Measurements from ENCODE around the gene FAM184B.
"Not testable (repeated sequence)": the region's sequence is repeated elsewhere in the genome, so short reads cannot be mapped to it uniquely, and the experiment has no call there.

FAM184B gene

DNA sequence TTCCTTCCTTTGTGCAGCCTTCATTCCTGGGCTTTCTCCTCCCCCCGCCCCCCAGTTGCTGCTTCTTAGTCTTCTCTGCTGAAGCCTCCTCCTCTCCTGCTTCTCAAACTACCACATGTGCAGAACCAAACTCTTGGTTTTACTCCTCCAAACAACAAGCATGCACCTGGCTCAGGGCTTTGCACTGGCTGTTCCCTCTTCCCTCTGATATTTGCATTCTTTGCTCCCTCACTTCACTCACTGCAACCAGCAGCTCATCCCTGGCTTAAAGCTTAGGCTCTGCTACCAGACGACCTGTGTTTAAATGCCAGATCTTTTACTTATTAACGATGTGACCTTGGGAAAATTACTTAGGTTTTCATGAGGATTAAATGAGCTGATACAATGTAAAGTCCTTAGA, 115.6 kb downstream of the FAM184B start:
- H3K4me3 ChIP-seq (replicated peaks; ENCODE audit: low read depth, low read length), result no peak overlapping the region
- TF ChIP-seq, protein P1, sequence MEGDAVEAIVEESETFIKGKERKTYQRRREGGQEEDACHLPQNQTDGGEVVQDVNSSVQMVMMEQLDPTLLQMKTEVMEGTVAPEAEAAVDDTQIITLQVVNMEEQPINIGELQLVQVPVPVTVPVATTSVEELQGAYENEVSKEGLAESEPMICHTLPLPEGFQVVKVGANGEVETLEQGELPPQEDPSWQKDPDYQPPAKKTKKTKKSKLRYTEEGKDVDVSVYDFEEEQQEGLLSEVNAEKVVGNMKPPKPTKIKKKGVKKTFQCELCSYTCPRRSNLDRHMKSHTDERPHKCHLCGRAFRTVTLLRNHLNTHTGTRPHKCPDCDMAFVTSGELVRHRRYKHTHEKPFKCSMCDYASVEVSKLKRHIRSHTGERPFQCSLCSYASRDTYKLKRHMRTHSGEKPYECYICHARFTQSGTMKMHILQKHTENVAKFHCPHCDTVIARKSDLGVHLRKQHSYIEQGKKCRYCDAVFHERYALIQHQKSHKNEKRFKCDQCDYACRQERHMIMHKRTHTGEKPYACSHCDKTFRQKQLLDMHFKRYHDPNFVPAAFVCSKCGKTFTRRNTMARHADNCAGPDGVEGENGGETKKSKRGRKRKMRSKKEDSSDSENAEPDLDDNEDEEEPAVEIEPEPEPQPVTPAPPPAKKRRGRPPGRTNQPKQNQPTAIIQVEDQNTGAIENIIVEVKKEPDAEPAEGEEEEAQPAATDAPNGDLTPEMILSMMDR (IDR thresholded peaks at IDR 0.05; ENCODE audit: low read depth, low read length, missing control alignments), result no peak
- no peak for DNase-seq (ENCODE audit: extremely low read depth, low read depth)

DNA sequence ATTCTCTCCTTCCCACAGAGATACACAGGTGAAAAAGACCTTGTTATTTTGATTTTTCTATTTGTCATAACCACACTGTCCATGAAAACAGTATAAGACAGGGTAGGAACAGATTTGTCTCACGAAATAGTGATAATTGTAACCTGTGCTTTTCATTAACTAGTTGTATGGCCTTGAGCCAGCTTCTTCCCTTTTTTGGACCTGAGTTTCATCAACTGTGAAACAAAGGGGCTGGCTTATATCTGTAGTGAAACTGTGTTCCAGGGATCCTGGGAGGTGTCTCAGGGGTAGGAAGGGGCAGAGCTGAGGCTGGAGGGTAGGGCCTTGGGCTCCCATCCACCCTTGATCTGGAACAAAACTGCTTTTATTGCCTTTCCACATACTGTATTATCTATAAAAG, 116.1 kb downstream of the FAM184B start:
- H3K4me3 ChIP-seq (replicated peaks; ENCODE audit: low read depth, low read length), result no peak overlapping the region
- no peak for DNase-seq (ENCODE audit: extremely low read depth, low read depth)
- TF ChIP-seq, protein P1 (IDR thresholded peaks at IDR 0.05; ENCODE audit: low read depth, low read length, missing control alignments), result no peak

DNA sequence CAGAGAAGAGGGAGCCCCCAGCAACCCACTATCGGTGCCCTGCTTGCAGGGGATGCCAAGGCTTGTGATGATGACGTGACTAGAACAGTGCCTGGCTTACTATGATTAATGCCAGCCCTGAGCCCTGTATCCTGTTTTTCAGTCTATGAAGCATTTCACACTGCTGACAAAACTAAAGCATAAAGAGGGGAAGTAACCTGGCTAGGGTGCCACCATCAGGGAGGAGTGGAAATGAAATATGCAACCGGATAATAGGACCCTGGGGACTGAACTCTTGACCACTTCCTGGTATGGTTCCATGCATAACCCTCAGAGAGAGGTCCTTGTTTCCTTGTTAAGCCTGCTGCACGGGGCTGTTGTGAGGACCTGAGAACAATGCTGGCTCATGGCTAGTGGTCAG, 116.7 kb downstream of the FAM184B start:
- TF ChIP-seq, protein P1 (IDR thresholded peaks at IDR 0.05; ENCODE audit: low read depth, low read length, missing control alignments), result no peak
- DNase-seq (ENCODE audit: extremely low read depth, low read depth), result no peak
- no peak overlapping the region for H3K4me3 ChIP-seq (replicated peaks; ENCODE audit: low read depth, low read length)

DNA sequence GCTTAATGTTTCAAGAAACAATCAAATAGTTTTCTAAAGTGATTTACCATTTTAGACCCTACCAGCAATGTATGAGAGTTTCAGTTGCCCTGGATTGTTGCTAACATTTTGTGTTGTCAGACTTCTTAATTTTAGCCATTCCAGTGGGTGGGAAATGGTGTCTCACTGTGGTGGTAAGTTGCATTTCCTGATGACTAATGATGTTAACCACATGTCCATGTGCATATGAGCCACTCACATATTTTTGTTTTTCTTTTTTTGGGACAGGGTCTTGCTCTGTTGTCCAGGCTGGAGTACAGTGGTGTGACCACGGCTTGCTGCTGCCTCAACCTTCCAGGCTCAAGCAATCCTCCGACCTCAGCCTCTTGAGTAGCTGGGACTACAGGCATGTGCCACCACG, 118.7 kb downstream of the FAM184B start:
- TF ChIP-seq, protein P1 (IDR thresholded peaks at IDR 0.05; ENCODE audit: low read depth, low read length, missing control alignments), result no peak
- H3K4me3 ChIP-seq (replicated peaks; ENCODE audit: low read depth, low read length), result no peak overlapping the region
- DNase-seq (ENCODE audit: extremely low read depth, low read depth), result peak; percentile 38

DNA sequence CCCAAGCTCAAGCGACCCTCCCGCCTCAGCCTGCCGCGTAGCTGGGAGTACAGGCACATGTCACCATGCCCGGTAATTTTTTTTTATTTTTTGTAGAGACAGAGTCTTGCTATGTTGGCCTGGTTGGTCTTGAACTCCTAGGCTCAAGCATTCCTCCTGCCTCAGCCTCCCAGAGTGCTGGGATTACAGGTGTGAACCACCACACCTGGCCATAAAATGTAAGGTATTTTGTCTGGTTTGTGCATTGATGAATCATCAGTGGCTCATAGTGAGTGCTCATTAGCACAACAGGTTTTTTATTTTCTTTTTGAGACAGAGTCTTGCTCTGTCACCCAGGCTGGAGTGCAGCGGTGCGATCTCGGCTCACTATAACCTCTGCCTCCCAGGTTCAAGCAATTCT, 122.2 kb downstream of the FAM184B start:
- not testable (repeated sequence) for DNase-seq (ENCODE audit: extremely low read depth, low read depth); H3K4me3 ChIP-seq (replicated peaks; ENCODE audit: low read depth, low read length)

DNA sequence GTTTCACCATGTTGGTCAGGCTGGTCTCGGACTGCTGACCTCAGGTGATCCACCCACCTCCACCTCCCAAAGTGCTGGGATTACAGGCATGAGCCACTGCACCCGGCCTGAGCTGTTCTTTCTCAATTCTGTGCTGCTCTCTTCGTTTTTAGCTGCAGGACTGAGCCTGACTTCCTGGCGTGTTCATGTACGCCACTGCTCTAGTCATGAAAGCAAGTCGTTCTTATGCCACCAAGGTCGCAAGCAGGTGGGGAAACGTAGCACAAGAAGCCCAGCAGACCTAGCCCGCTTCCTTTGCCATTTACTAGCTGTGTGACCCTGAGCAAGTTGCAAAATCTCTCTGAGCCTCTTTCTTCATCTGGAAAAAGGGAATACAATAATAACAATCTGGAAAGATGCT, 123.6 kb downstream of the FAM184B start:
- DNase-seq (ENCODE audit: extremely low read depth, low read depth), result no peak
- TF ChIP-seq, protein P1 (IDR thresholded peaks at IDR 0.05; ENCODE audit: low read depth, low read length, missing control alignments), result no peak

DNA sequence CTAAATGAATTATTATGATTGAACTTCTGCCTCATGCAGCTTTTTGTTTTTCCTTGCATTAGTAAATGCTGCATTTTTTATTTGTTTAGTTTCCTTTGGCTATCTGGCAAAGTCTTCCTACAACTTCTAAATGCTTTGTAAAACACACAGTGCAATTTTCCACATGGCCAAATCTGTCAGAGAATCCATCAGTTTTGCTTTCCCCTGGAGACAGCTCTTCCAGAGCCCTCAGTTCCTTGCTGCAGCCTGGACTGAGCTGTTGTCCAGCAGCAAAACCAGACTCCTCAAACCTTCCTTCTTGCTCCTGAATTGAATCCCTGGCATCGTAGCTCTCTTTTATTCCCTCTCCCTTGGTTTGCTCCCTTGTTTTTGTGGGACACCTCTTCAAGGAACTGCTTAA, 124.3 kb downstream of the FAM184B start:
- H3K4me3 ChIP-seq (replicated peaks; ENCODE audit: low read depth, low read length), result no peak overlapping the region
- DNase-seq (ENCODE audit: extremely low read depth, low read depth), result no peak
- TF ChIP-seq, protein P1 (IDR thresholded peaks at IDR 0.05; ENCODE audit: low read depth, low read length, missing control alignments), result no peak

More for the DNA sequence above, 123.6 kb downstream of the FAM184B start:
- H3K4me3 ChIP-seq (replicated peaks; ENCODE audit: low read depth, low read length), result no peak overlapping the region

All from HFF-Myc (cell line).